Raji (cell line): Measurements from ENCODE around the gene WNT8B.

Source experiments
- POLR2A ChIP-seq: IDR thresholded peaks from 2 replicates; pipeline ENCODE4 v1.6.1; 2011; ENCODE audit warnings: low read depth, low read length, control low read depth; ENCODE audit not compliant: insufficient read depth

Gene WNT8B

GRCh38 chr10:100502926-100503494 is 40.2 kb downstream of the WNT8B start:
- TF ChIP-seq POLR2A, result no peak

- no peak for TF ChIP-seq POLR2A
Observed at GRCh38 chr10:100504096-100504495, 41.3 kb downstream of the WNT8B start.

- no peak for TF ChIP-seq POLR2A
Observed at GRCh38 chr10:100505164-100505563, 42.4 kb downstream of the WNT8B start.

- TF ChIP-seq POLR2A, result no peak
Observed at GRCh38 chr10:100506596-100507356, 44.0 kb downstream of the WNT8B start.

- no peak for TF ChIP-seq POLR2A
Observed at GRCh38 chr10:100507357-100507732, 44.5 kb downstream of the WNT8B start.

- TF ChIP-seq POLR2A, result no peak
Observed at GRCh38 chr10:100508266-100508665, 45.5 kb downstream of the WNT8B start.

- TF ChIP-seq POLR2A, result no peak
Observed at GRCh38 chr10:100508691-100509150, 45.9 kb downstream of the WNT8B start.

GRCh38 chr10:100509241-100509840 is 46.5 kb downstream of the WNT8B start:
- no peak for TF ChIP-seq POLR2A

- no peak for TF ChIP-seq POLR2A
Observed at GRCh38 chr10:100510533-100511308, 47.9 kb downstream of the WNT8B start.

GRCh38 chr10:100515612-100516011 is 52.8 kb downstream of the WNT8B start:
- no peak for TF ChIP-seq POLR2A

GRCh38 chr10:100516847-100517246 is 54.0 kb downstream of the WNT8B start:
- TF ChIP-seq POLR2A, result no peak

- TF ChIP-seq POLR2A, result no peak
Observed at GRCh38 chr10:100518761-100519241, 56.0 kb downstream of the WNT8B start.

GRCh38 chr10:100519311-100520051 is 56.7 kb downstream of the WNT8B start, which contains the start of gene SEC31B:
Gene SEC31B (minus strand): TSS chr10:100519861. CDS start chr10:100516952, 2,909 bp downstream.
- no peak for TF ChIP-seq POLR2A

- no peak for TF ChIP-seq POLR2A
Observed at GRCh38 chr10:100520811-100521210, 58.0 kb downstream of the WNT8B start.
